Upper lobe of left lung (tissue), 6 donors: ENCODE results near the gene MARK2. TPM values are rescaled to one million over a fixed set of nuclear protein-coding genes. Genes with fewer than 3 reads are reported as not detected.

Source experiments
- ATAC-seq, 2 donors: fragments of 200-7000 bp; cut with Tn5 transposase; one replicate each; pipeline ENCODE4 v1.9.1; 2022; ENCODE audit warnings: mild to moderate bottlenecking in 2 of 2, moderate library complexity in 2 of 2; ENCODE audit not compliant: low FRiP score in 2 of 2
- DNase-seq, 2 donors: peaks; one replicate each; pipeline ENCODE4 v3.0.0-alpha.2; 2019 to 2020
- H3K27ac ChIP-seq, 4 donors: fragments of 200-600 bp; sonication (generic); one replicate each; pipeline ENCODE4 v1.5.1; 2016 to 2019
- H3K27me3 ChIP-seq, 4 donors: fragments of 200-600 bp; sonication (generic); one replicate each; pipeline ENCODE4 v1.5.1; 2017 to 2019
- H3K36me3 ChIP-seq, 4 donors: fragments of 200-600 bp; sonication (generic); one replicate each; pipeline ENCODE4 v1.5.1; 2016 to 2019
- H3K4me1 ChIP-seq, 4 donors: fragments of 200-600 bp; sonication (generic); one replicate each; pipeline ENCODE4 v1.5.1; 2018 to 2019
- H3K4me3 ChIP-seq, 4 donors: fragments of 200-600 bp; sonication (generic); one replicate each; pipeline ENCODE4 v1.5.1; 2017 to 2019; ENCODE audit warnings: mild to moderate bottlenecking in 2 of 4, moderate library complexity in 1 of 4
- H3K9me3 ChIP-seq, 4 donors: fragments of 200-600 bp; sonication (generic); one replicate each; pipeline ENCODE4 v1.5.1; 2018 to 2019
- CTCF ChIP-seq, 6 experiments: fragments of 450-650 bp in 4 of 6; fragments of 200-600 bp in 2 of 6; sonication (generic) in 2 of 6; IDR thresholded peaks; one replicate each; pipeline ENCODE4 v1.5.1; 2016 to 2019; ENCODE audit warnings: antibody characterized with exemption in 6 of 6
- EP300 ChIP-seq, 4 donors: sonication (generic); formaldehyde crosslinking; IDR thresholded peaks; one replicate each; pipeline ENCODE4 v1.5.1; 2017; ENCODE audit warnings: antibody characterized with exemption in 4 of 4, control low read depth in 2 of 4
- POLR2A ChIP-seq, 4 donors: fragments of 450-650 bp; IDR thresholded peaks; one replicate each; pipeline ENCODE4 v1.5.1; 2016 to 2017; ENCODE audit warnings: antibody characterized with exemption in 4 of 4, mild to moderate bottlenecking in 2 of 4
- POLR2AphosphoS5 ChIP-seq, 2 donors: sonication (generic); formaldehyde crosslinking; IDR thresholded peaks; one replicate each; pipeline ENCODE4 v1.5.1; 2017; ENCODE audit warnings: antibody characterized with exemption in 2 of 2
- whole genome bisulfite sequencing, 2 donors: methylation state at CpG; one replicate each; pipeline ENCODE4 v1.1.5; 2017 to 2018; 5-methylcytosine and 5-hydroxymethylcytosine counted together
- total RNA-seq, 6 donors: library from RNA; depleted of rRNA in 4 of 6; stranded (reverse); fragments of >200 nt in 4 of 6; gene quantifications; one replicate each; pipeline versions ENCODE4 v1.1.0 to v1.2.1, GENCODE V29; 2016 to 2021
- donor health status: DM: no; HTN: no; CAD: no; lungs with moderate emphysema.
- donor health status: DM: no; HTN: yes; CAD: no; lungs with severe emphysema.

Gene MARK2
- total RNA-seq, 6 donors from 2014 or later = 41.7 to 67.1 (median 50.7) TPM

GRCh38 chr11:63816166-63816565 is 22.7 kb upstream of the MARK2 start:
- Histone ChIP-seq H3K9me3 (no peaks in the 10 kb centered on the region), H3K27me3 (no peaks in the 10 kb centered on the region), H3K36me3 (peaks cover 4 to 39% (median 30%) of the 10 kb centered on the region in 4 donors), H3K4me1 (peaks cover 17 to 36% (median 20%) of the 10 kb centered on the region in 4 donors), H3K27ac (no peak overlapping the region), H3K4me3 (no peak overlapping the region)
- WGBS, 2 donors = 81 to 88% methylated on average over 6 of the region's 6 CpGs
- TF ChIP-seq EP300 (IDR thresholded peaks at IDR 0.05) = no peak
- TF ChIP-seq CTCF (IDR thresholded peaks at IDR 0.05) = no peak
- no peak for TF ChIP-seq POLR2A (IDR thresholded peaks at IDR 0.05)
- TF ChIP-seq POLR2AphosphoS5 (IDR thresholded peaks at IDR 0.05) = no peak
- no peak for ATAC-seq
- no peak for DNase-seq

- TF ChIP-seq POLR2A (IDR thresholded peaks at IDR 0.05) = no peak
- TF ChIP-seq EP300 (IDR thresholded peaks at IDR 0.05) = no peak
- TF ChIP-seq POLR2AphosphoS5 (IDR thresholded peaks at IDR 0.05) = no peak
- no peak for TF ChIP-seq CTCF (IDR thresholded peaks at IDR 0.05)
- H3K27me3 ChIP-seq = no peaks in the 10 kb centered on the region
- H3K27ac ChIP-seq = no peak overlapping the region
- H3K4me3 ChIP-seq = no peak overlapping the region
- ATAC-seq (no peak), DNase-seq (no peak)
- H3K4me1 ChIP-seq = peaks cover 17 to 36% (median 20%) of the 10 kb centered on the region in 4 donors
- H3K36me3 ChIP-seq = peaks cover 4 to 45% (median 36%) of the 10 kb centered on the region in 4 donors
- 94% methylated on average over 3 of the region's 3 CpGs; no CpG with 5 or more reads in 1 of the 2 donors for WGBS, 2 donors
- no peaks in the 10 kb centered on the region for H3K9me3 ChIP-seq
Observed at GRCh38 chr11:63816732-63817131, 22.2 kb upstream of the MARK2 start.

GRCh38 chr11:63817758-63818498 is 21.0 kb upstream of the MARK2 start:
- no peak overlapping the region for H3K4me3 ChIP-seq
- DNase-seq (peak in 1 of 2 donors; percentile 73), ATAC-seq (no peak)
- peaks cover 6 to 56% (median 45%) of the 10 kb centered on the region in 4 donors for H3K36me3 ChIP-seq
- 86 to 91% methylated on average over 16 to 27 of the region's 27 CpGs for WGBS, 2 donors
- TF ChIP-seq EP300 (IDR thresholded peaks at IDR 0.05) = no peak
- TF ChIP-seq CTCF (IDR thresholded peaks at IDR 0.05) = no peak
- TF ChIP-seq POLR2A (IDR thresholded peaks at IDR 0.05) = no peak
- TF ChIP-seq POLR2AphosphoS5 (IDR thresholded peaks at IDR 0.05) = no peak
- no peak overlapping the region for H3K27ac ChIP-seq
- peaks cover 11 to 28% (median 14%) of the 10 kb centered on the region in 4 donors for H3K4me1 ChIP-seq
- H3K27me3 ChIP-seq = no peaks in the 10 kb centered on the region
- no peaks in the 10 kb centered on the region for H3K9me3 ChIP-seq

GRCh38 chr11:63818609-63819008 is 20.3 kb upstream of the MARK2 start:
- H3K9me3 ChIP-seq = no peaks in the 10 kb centered on the region
- no peak overlapping the region for H3K4me3 ChIP-seq
- no peaks in the 10 kb centered on the region for H3K27me3 ChIP-seq
- WGBS, 2 donors = 92 to 97% methylated on average over 15 to 19 of the region's 19 CpGs
- peaks cover 10 to 28% (median 13%) of the 10 kb centered on the region in 4 donors for H3K4me1 ChIP-seq
- ATAC-seq = no peak
- peak in 1 of 2 donors; percentile 73 for DNase-seq
- no peak for TF ChIP-seq CTCF (IDR thresholded peaks at IDR 0.05)
- H3K36me3 ChIP-seq = peaks cover 12 to 63% (median 51%) of the 10 kb centered on the region in 4 donors
- no peak overlapping the region for H3K27ac ChIP-seq

- H3K27ac ChIP-seq = no peak overlapping the region
- WGBS, 2 donors = 87 to 88% methylated on average over 4 to 5 of the region's 5 CpGs
- TF ChIP-seq EP300 (IDR thresholded peaks at IDR 0.05) (no peak), POLR2A (IDR thresholded peaks at IDR 0.05) (no peak), CTCF (IDR thresholded peaks at IDR 0.05) (no peak), POLR2AphosphoS5 (IDR thresholded peaks at IDR 0.05) (no peak)
- no peaks in the 10 kb centered on the region for H3K27me3 ChIP-seq
- no peak for DNase-seq
- ATAC-seq = no peak
- H3K4me3 ChIP-seq = no peak overlapping the region
- H3K36me3 ChIP-seq = peaks cover 12 to 91% (median 71%) of the 10 kb centered on the region in 4 donors
- peaks cover 0 to 3% (median 0%) of the 10 kb centered on the region in 4 donors for H3K4me1 ChIP-seq
- H3K9me3 ChIP-seq = no peaks in the 10 kb centered on the region
Observed at GRCh38 chr11:63821411-63821810, 17.5 kb upstream of the MARK2 start.
